Heart right ventricle (tissue), 16 donors: ENCODE results near the gene SMARCAD1. TPM values are rescaled to one million over a fixed set of nuclear protein-coding genes. Genes with fewer than 3 reads are reported as not detected.

Experiments used
- ATAC-seq, 8 donors: fragments of 200-7000 bp; cut with Tn5 transposase; one replicate each; pipeline ENCODE4 v1.9.1; 2020; ENCODE audit warnings: mild to moderate bottlenecking in 8 of 8, moderate library complexity in 8 of 8, moderate number of reproducible peaks in 1 of 8
- DNase-seq, 2 donors: peaks; one replicate each; pipeline ENCODE4 v3.0.0-alpha.2; 2020
- H3K27ac ChIP-seq, 10 donors: fragments of 200-600 bp; sonication (generic) in 2 of 10; one replicate each; pipeline versions ENCODE4 v1.5.0 to v1.8.0; 2020 to 2022; ENCODE audit warnings: mild to moderate bottlenecking in 3 of 10
- H3K27me3 ChIP-seq, 7 donors: fragments of 200-600 bp; one replicate each; pipeline ENCODE4 v1.8.0; 2021 to 2022; ENCODE audit warnings: mild to moderate bottlenecking in 2 of 7
- H3K36me3 ChIP-seq, 9 donors: fragments of 200-600 bp; sonication (generic) in 1 of 9; one replicate each; pipeline versions ENCODE4 v1.5.0 to v1.8.0; 2020 to 2022; ENCODE audit warnings: mild to moderate bottlenecking in 2 of 9
- H3K4me1 ChIP-seq, 9 donors: fragments of 200-600 bp; sonication (generic) in 1 of 9; one replicate each; pipeline versions ENCODE4 v1.5.0 to v1.8.0; 2020 to 2022; ENCODE audit warnings: mild to moderate bottlenecking in 4 of 9
- H3K4me3 ChIP-seq, 10 donors: fragments of 200-600 bp; sonication (generic) in 2 of 10; one replicate each; pipeline versions ENCODE4 v1.5.0 to v1.8.0; 2020 to 2022; ENCODE audit warnings: mild to moderate bottlenecking in 7 of 10, moderate library complexity in 2 of 10
- H3K9me3 ChIP-seq, 11 donors: fragments of 200-600 bp in 10 of 11; sonication (generic) in 2 of 11; one replicate each; pipeline versions ENCODE4 v1.5.0 to v1.8.0; 2013 to 2022; ENCODE audit warnings: mild to moderate bottlenecking in 2 of 11, control low read depth in 1 of 11, moderate library complexity in 1 of 11
- CTCF ChIP-seq, 9 donors: fragments of 200-600 bp; sonication (generic) in 2 of 9; IDR thresholded peaks; one replicate each; pipeline versions ENCODE4 v1.5.0 to v1.8.0; 2021 to 2022; ENCODE audit warnings: antibody characterized with exemption in 9 of 9, mild to moderate bottlenecking in 5 of 9, moderate library complexity in 1 of 9
- WGBS, 2 donors: extraction: QIAGEN DNeasy Blood & Tissue Kit; methylation state at CpG; one replicate each; pipeline ENCODE4 v1.1.7; 2013; ENCODE audit warnings: inconsistent platforms in 1 of 2; 5-methylcytosine and 5-hydroxymethylcytosine counted together
- intact Hi-C, 10 donors: fragments of 100-400 bp; cut with DNase I; formaldehyde crosslinking; loops; one replicate each; pipeline versions ENCODE4 v1.11.1 to v1.14.2; 2022
- polyA plus RNA-seq, 2 donors: library from polyadenylated mRNA; stranded (reverse); fragments of 200-250 nt; gene quantifications; one replicate each; pipeline ENCODE4 v1.2.3, GENCODE V29; 2013
- total RNA-seq, 10 donors: library from RNA; stranded (reverse); fragmentation: NEBNext Ultra II Directional in 3 of 10; extraction: Animal tissue kit (Norgen Biotek cat#: 25700) in 3 of 10; gene quantifications; one replicate each; pipeline versions ENCODE4 v1.2.1 to v1.2.4, GENCODE V29; 2021 to 2023
- donor health status: Arrhythmogenic right ventricular cardiomyopathy.
- donor health status: ischemic (EF 13 %, LVEDD 7.1; RV severe dilation, severe dysfunction).
- donor health status: healthy with polysubstance abuse.
- donor health status: DM: no; HTN: yes; CAD: no.
- donor health status: DM: no; HTN: no; CAD: no.
- donor health status: ischemic (EF 25% LVEDD 6.9; RV normal size, moderate dysfunction).
- donor health status: ischemic (EF 25% LVEDD 5.7; RV mildly dilated, moderate dysfunction).
- donor health status: healthy.
- donor health status: DM: yes; HTN: yes; CAD: no.
- donor health status: Ischemic cardiomyopathy.
- donor health status: ischemic (EF 35%, LVEDD 5.7; RV mildly dilated, moderate dysfunction).
- donor health status: nonischemic (EF 11% LVEDD 7.7; RV severe dilation, severe dysfunction).
- donor health status: DM: yes; HTN: yes; CAD: no.
- donor health status: PGD.
- donor health status: ischemic (EF 29% LVEDD 5.4; RV normal size, mild dysfunction).
- donor health status: nonischemic (EF 23%, LVEDD 6.1; RV moderate dilation, normal function).

The SMARCAD1 gene
- total and polyA plus RNA-seq, 12 donors, result 4.5 to 15.1 (median 10.8) TPM

DNA sequence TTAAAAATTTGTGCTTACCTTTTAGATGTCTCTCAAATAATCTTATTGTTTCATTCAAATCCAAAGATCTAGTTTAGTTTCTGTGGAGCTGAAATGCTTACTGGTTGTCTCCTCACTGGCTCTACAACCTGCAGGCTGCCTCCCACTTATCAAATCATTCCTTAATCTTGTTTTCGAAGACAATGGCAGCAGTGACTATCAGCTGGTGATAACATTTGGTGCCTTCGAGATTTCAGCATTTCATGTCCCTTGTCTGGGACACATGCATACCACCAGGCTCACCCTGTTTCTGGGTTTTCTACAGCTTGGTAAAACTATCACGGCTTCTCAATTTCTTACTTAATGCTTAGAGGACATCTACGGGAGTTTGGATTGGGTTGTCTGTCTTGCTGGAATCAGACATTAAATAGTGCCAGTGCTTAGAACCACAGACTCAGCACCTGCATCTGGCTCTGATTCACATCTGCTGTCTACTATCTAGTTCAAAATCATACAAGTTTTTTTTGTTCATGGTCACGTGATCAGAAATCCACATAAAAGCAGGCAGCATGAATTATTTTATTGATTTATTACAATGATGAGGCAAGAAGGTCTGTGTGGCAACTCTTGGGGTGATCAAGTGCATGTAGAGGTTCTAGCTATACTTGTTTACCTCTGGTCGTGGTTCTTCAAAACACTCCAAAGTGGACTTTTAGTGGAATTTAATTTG lies 32.0 kb upstream of the SMARCAD1 start:
- DNase-seq (no peak), ATAC-seq (no peak)
- H3K9me3 ChIP-seq, result no peaks in the 10 kb centered on the region
- H3K27ac ChIP-seq, result no peak overlapping the region
- intact Hi-C loops, result no loop called here
- 36 to 41% methylated on average over 6 of the region's 6 CpGs for WGBS, 2 donors
- peaks cover 0 to 12% (median 0%) of the 10 kb centered on the region in 7 donors for H3K27me3 ChIP-seq
- no peak overlapping the region for H3K4me3 ChIP-seq
- H3K36me3 ChIP-seq, result no peaks in the 10 kb centered on the region
- TF ChIP-seq CTCF (IDR thresholded peaks at IDR 0.05), result no peak
- no peaks in the 10 kb centered on the region for H3K4me1 ChIP-seq

- Histone ChIP-seq H3K4me1 (no peaks in the 10 kb centered on the region), H3K9me3 (no peaks in the 10 kb centered on the region), H3K36me3 (no peaks in the 10 kb centered on the region), H3K27me3 (peaks cover 0 to 10% (median 0%) of the 10 kb centered on the region in 7 donors), H3K27ac (no peak overlapping the region), H3K4me3 (no peak overlapping the region)
- ATAC-seq (no peak), DNase-seq (no peak)
- WGBS, 2 donors, result 73 to 76% methylated on average over 2 of the region's 2 CpGs
- intact Hi-C loops, result no loop called here
- TF ChIP-seq CTCF (IDR thresholded peaks at IDR 0.05), result no peak
Observed at GRCh38 chr4:94177822-94178221, 29.8 kb upstream of the SMARCAD1 start.

GRCh38 chr4:94181815-94182214 lies 25.9 kb upstream of the SMARCAD1 start:
- TF ChIP-seq CTCF (IDR thresholded peaks at IDR 0.05), result no peak
- 6 to 40% methylated on average over 1 of the region's 1 CpG for WGBS, 2 donors
- no peak for DNase-seq
- Histone ChIP-seq H3K4me3 (no peak overlapping the region), H3K4me1 (no peaks in the 10 kb centered on the region), H3K27me3 (peaks cover 0 to 4% (median 0%) of the 10 kb centered on the region in 7 donors), H3K27ac (no peak overlapping the region), H3K9me3 (no peaks in the 10 kb centered on the region), H3K36me3 (no peaks in the 10 kb centered on the region)
- ATAC-seq, result no peak
- intact Hi-C loops, result no loop called here

- intact Hi-C loops, result no loop called here
- Histone ChIP-seq H3K4me1 (peaks cover 0 to 6% (median 3%) of the 10 kb centered on the region in 9 donors), H3K27ac (no peak overlapping the region), H3K4me3 (no peak overlapping the region), H3K36me3 (no peaks in the 10 kb centered on the region), H3K27me3 (peaks cover 0 to 1% (median 0%) of the 10 kb centered on the region in 7 donors), H3K9me3 (peaks cover 0 to 27% (median 11%) of the 10 kb centered on the region in 11 donors)
- DNase-seq (no peak), ATAC-seq (no peak)
- 76 to 84% methylated on average over 3 of the region's 3 CpGs for WGBS, 2 donors
- TF ChIP-seq CTCF (IDR thresholded peaks at IDR 0.05), result no peak
Observed at GRCh38 chr4:94202769-94203168, 4.9 kb upstream of the SMARCAD1 start.
